Fibroblast of mammary gland (primary cell): Measurements from ENCODE around the gene MMUT.

Experiments
- DNase-seq: peaks from one replicate; pipeline ENCODE4 v3.0.0-alpha.2; 2010; ENCODE audit warnings: low read depth
- H3K4me3 ChIP-seq: 2 replicates; pipeline ENCODE4 v1.5.1; 2011; ENCODE audit warnings: low read depth, mild to moderate bottlenecking, low read length, moderate library complexity; ENCODE audit not compliant: control insufficient read depth
- CTCF ChIP-seq: conservative IDR thresholded peaks from 2 replicates; pipeline ENCODE4 v1.5.1; 2011; ENCODE audit warnings: low read depth, low read length, inconsistent platforms; ENCODE audit not compliant: control insufficient read depth, insufficient read depth

Gene MMUT

DNA sequence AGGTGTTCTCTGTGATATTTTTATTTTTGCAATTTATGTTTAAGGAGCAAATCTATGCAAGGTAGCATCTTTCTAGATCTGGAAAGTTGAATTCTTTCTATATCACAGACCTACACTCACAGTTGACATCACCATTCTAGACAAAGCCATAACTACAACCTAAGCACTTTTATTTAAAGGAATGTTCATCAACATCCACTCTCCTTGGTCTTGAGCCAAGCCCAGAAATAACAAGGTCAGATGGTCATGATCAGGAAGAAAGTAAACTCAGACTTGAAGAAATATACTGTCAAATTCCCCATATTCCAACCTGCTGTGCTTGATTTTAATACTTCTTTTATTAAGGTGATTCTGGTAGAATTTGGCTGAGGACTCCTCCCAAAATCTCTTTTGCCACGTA lies 32.2 kb downstream of the MMUT start:
- H3K4me3 ChIP-seq, result no peak overlapping the region
- TF ChIP-seq CTCF, result no peak
- DNase-seq, result no peak

DNA sequence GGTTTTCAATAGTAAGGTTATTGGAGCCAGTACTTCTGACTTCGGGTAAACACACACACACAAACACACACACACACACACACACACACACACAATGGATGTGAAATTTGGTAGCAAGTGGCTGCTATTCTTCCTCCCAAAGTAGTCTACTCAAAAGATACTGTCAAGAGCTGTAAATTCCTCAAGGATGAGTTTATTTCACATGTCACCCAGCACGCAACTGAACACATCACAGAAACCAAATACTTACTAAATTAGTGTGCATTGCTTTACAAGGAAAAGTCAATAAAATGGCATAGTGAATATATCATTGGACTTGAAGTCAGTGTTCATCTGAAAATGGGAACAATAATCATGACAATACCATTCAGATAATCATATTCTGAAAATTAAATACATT lies 32.9 kb downstream of the MMUT start:
- no peak for TF ChIP-seq CTCF
- DNase-seq, result peak; percentile 32
- H3K4me3 ChIP-seq, result no peak overlapping the region

DNA sequence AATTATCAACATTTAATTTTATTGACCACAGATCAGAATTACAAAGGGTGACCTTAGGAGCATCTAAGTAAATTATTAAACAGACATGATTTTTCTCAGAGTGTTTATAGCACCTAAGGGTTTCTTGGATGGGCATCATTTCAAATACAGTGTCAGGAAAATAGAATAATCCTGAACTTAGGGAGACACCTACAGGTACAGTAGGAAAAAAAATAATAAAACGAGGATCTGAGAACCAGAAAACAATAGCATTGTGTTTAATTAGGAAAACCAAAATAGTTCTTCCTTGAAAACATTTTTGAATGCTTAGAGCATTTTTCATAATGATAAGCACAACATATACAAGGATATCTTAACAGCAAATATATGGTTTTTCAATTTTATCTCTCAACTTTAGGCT lies 39.2 kb downstream of the MMUT start:
- TF ChIP-seq CTCF, result peak; percentile 11
- H3K4me3 ChIP-seq, result no peak overlapping the region
- DNase-seq, result peak; percentile 33

GRCh38 chr6:49416195-49416594 lies 46.9 kb downstream of the MMUT start:
- peak; percentile 14 for DNase-seq
- H3K4me3 ChIP-seq, result no peak overlapping the region
- TF ChIP-seq CTCF, result no peak

- no peak overlapping the region for H3K4me3 ChIP-seq
- DNase-seq, result no peak
- TF ChIP-seq CTCF, result no peak
Measured at GRCh38 chr6:49415358-49415757, 47.7 kb downstream of the MMUT start.

DNA sequence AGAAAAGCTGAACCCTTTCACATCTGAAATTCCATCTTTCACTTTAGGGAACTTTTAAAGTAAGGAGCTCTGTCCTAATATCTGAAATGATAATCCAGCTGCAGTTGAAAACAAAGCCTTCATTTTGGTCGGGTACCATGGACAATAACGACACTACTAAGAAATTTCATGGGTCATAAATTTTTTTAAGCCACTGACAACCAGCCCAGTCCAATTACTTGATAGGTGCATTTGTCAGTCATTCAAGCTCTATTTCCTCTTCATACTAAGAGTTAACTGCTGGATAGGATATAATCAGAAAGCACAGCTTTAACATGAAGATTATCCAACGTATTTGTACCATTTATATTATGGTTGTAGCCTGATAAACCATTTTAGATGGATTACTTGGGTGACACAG lies 52.5 kb downstream of the MMUT start:
- DNase-seq, result no peak
- H3K4me3 ChIP-seq, result no peak overlapping the region
- TF ChIP-seq CTCF, result no peak

DNA sequence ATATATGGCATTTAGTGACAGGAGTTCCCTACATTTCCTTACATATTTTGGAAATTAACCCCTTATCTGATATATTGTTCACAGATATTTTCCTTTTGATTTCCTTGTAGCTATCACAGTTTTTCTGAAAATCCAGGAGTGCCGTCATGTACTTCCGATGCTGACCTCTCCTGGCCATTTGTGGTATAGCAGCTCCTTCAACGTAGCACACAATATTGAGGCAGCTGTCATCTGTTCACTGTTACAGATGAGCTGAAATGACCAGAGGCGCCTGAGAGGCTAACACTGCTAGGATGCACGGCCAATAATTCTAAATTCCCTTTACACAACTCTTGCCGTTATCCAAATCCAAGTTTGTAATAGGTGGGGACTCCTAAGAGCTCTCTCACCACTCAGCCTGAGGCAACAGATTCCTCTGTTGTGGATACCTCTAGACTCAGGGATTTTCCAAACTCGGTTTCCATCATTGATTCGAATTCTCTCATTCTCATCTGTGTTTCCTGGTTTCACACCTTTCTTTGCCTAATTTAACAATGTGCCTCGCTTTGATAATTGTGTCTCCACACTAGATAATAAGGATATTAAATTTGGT lies 53.0 kb downstream of the MMUT start:
- peak; percentile 72 for DNase-seq
- TF ChIP-seq CTCF, result peak; percentile 95
- H3K4me3 ChIP-seq, result no peak overlapping the region
